Measurements from ENCODE around the gene MSX1.

DNA sequence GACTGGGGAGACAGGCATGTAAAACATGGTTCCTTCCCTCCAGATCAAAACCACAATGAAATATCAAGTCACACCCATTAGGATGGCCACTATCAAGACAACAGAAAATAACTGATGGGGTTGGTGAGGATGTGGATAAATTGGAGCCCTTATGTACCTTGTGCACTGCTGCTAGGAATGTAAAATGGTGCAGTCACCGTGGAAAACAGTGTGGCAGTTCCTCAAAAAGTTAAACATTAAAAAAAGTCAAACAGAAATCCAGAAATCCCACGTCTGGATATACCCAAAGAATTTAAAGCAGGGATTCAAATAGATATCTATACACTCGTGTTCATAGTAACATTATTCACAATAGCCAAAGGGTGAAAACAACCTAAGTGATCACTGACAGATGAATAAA lies 35.2 kb upstream of the MSX1 start:
- TF ChIP-seq POU2F2 (IDR thresholded peaks at IDR 0.05; ENCODE audit: low read depth, low read length): no peak
- TF ChIP-seq POLR2AphosphoS5 (IDR thresholded peaks at IDR 0.05; ENCODE audit: low read depth, low read length): no peak
- TF ChIP-seq POLR2A (IDR thresholded peaks at IDR 0.05; ENCODE audit: low read depth, low read length): no peak
- no peak for TF ChIP-seq TAF1 (IDR thresholded peaks at IDR 0.05; ENCODE audit: low read depth, low read length)

Measured in GM12891 (cell line).